ENCODE results near the gene SCAPER.

SCAPER gene

DNA sequence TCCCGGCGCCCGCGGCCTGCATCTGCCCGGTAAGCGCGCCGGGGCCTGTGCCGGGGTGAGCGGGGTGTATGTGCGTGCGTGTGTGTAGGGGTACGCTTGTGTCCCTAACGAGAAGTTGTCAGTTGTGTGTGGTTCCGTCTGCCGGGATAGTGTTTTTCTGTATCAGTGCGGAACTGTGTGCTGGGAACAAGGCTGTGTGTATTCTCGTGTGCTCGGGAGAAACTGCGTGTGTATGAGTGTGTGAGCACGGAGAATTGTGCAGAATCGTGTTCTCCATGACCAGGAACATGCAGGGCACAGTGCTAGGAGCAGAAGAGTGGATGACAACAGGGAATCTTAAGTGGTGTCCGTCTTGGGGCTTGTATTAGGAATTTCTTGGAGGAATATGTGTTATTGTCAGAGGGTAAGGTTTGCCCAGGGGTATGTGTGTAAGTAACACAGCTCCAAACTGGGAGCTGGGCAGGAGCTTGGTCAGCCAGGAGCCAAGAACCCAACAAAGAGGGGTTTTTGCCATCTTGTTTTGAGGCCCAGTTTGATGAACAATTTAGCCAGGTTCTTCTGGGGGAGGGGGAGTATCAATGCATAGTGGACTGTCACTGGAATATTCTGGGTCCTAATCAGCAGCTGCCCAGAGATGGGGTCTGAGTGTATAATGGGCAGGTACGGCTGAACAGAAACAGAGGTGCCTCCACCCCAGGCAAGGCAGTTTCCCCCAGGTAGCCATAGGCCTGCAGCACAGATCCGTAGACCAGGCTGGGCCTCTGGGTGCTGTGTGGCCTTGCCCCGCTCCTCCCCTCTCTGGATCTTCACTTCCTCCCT lies 566.4 kb downstream of the SCAPER start:
- no peaks in the 10 kb centered on the region for H3K27me3 ChIP-seq (ENCODE audit: insufficient read depth, poor library complexity, severe bottlenecking)
- DNase-seq (ENCODE audit: low read depth in 1 of 2, low spot score in 1 of 2), result peak; percentile 32 to 84
- peak; percentile 97 for TF ChIP-seq SPI1 (IDR thresholded peaks at IDR 0.05; ENCODE audit: borderline replicate concordance, low read depth)
- TF ChIP-seq, protein P1, sequence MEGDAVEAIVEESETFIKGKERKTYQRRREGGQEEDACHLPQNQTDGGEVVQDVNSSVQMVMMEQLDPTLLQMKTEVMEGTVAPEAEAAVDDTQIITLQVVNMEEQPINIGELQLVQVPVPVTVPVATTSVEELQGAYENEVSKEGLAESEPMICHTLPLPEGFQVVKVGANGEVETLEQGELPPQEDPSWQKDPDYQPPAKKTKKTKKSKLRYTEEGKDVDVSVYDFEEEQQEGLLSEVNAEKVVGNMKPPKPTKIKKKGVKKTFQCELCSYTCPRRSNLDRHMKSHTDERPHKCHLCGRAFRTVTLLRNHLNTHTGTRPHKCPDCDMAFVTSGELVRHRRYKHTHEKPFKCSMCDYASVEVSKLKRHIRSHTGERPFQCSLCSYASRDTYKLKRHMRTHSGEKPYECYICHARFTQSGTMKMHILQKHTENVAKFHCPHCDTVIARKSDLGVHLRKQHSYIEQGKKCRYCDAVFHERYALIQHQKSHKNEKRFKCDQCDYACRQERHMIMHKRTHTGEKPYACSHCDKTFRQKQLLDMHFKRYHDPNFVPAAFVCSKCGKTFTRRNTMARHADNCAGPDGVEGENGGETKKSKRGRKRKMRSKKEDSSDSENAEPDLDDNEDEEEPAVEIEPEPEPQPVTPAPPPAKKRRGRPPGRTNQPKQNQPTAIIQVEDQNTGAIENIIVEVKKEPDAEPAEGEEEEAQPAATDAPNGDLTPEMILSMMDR (IDR thresholded peaks at IDR 0.05; ENCODE audit: insufficient read depth, low read length), result no peak
- peak overlapping the region; percentile 66 for H3K4me3 ChIP-seq (replicated peaks; ENCODE audit: insufficient read depth, low read length)
- peak overlapping the region; percentile 90 for H3K27ac ChIP-seq (replicated peaks)

DNA sequence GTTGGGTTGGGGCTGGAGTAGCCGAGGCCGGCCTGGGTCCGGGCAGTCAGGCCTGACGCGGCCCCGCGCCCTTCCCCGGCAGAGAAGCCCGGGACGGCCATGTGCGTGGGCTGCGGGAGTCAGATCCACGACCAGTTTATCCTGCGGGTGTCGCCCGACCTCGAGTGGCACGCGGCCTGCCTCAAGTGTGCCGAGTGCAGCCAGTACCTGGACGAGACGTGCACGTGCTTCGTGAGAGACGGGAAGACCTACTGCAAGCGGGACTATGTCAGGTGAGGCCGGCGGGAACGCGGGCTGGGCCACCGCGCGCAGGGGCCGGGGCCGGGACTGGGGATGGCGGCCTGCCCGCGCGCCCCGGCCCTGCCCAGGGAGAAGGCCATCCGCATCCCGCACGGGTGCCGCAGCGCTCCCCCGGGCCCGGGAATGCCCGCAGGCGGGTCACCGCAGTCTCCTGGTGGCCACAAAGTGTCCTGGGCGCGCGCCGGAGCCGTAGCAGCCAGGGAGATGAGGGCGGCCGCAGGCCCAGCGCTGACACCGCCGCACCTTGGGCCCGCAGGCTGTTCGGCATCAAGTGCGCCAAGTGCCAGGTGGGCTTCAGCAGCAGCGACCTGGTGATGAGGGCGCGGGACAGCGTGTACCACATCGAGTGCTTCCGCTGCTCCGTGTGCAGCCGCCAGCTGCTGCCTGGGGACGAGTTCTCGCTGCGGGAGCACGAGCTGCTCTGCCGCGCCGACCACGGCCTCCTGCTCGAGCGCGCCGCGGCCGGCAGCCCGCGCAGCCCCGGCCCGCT lies 567.2 kb downstream of the SCAPER start:
- Histone ChIP-seq H3K27me3 (ENCODE audit: insufficient read depth, poor library complexity, severe bottlenecking) (no peaks in the 10 kb centered on the region), H3K4me3 (replicated peaks; ENCODE audit: insufficient read depth, low read length) (peak overlapping the region; percentile 66), H3K27ac (replicated peaks) (peak overlapping the region; percentile 90)
- peak; percentile 47 to 64 for DNase-seq (ENCODE audit: low read depth in 1 of 2, low spot score in 1 of 2)
- TF ChIP-seq, protein P2, sequence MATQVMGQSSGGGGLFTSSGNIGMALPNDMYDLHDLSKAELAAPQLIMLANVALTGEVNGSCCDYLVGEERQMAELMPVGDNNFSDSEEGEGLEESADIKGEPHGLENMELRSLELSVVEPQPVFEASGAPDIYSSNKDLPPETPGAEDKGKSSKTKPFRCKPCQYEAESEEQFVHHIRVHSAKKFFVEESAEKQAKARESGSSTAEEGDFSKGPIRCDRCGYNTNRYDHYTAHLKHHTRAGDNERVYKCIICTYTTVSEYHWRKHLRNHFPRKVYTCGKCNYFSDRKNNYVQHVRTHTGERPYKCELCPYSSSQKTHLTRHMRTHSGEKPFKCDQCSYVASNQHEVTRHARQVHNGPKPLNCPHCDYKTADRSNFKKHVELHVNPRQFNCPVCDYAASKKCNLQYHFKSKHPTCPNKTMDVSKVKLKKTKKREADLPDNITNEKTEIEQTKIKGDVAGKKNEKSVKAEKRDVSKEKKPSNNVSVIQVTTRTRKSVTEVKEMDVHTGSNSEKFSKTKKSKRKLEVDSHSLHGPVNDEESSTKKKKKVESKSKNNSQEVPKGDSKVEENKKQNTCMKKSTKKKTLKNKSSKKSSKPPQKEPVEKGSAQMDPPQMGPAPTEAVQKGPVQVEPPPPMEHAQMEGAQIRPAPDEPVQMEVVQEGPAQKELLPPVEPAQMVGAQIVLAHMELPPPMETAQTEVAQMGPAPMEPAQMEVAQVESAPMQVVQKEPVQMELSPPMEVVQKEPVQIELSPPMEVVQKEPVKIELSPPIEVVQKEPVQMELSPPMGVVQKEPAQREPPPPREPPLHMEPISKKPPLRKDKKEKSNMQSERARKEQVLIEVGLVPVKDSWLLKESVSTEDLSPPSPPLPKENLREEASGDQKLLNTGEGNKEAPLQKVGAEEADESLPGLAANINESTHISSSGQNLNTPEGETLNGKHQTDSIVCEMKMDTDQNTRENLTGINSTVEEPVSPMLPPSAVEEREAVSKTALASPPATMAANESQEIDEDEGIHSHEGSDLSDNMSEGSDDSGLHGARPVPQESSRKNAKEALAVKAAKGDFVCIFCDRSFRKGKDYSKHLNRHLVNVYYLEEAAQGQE (IDR thresholded peaks at IDR 0.05; ENCODE audit: insufficient replicate concordance, low read depth), result no peak
- TF ChIP-seq GABPA (IDR thresholded peaks at IDR 0.05; ENCODE audit: low read depth), result no peak
- TF ChIP-seq SPI1 (IDR thresholded peaks at IDR 0.05; ENCODE audit: borderline replicate concordance, low read depth), result no peak
- TF ChIP-seq, protein P1 (IDR thresholded peaks at IDR 0.05; ENCODE audit: insufficient read depth, low read length), result no peak
- no peak for TF ChIP-seq POLR2AphosphoS5 (IDR thresholded peaks at IDR 0.05; ENCODE audit: low read depth)

DNA sequence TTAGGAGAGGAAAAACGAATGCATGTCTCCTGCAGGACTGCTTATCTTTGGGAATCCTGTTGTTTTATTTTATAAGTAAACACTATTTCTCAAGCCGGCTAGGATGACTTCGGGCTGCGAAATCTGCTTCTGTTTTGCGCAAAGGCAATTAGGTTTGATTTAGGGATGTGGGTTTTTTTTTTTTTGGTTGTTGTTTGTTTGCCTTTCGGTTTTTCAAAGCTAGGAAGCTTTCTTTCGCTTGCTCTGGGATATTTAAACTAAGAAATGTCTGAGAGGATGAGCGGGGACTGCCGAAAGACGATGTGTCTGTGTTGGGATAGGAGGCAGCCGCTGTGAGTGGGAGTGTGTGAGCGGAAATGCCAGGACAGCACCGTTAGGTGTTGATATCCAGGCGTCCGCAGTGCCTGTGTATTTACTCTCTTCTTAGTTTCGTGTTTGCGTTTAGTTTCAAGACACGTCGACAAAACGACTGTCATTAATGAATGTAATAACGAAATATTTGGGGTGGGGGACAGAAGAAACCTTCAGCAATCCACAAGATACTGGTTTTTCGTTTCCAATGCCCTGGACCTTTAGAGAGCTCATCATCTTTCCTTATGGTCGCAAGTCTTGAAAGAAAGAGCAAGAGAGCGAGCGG lies 568.0 kb downstream of the SCAPER start:
- Histone ChIP-seq H3K27ac (replicated peaks) (peak overlapping the region; percentile 90), H3K4me3 (replicated peaks; ENCODE audit: insufficient read depth, low read length) (peak overlapping the region; percentile 66), H3K27me3 (ENCODE audit: insufficient read depth, poor library complexity, severe bottlenecking) (no peaks in the 10 kb centered on the region)
- DNase-seq (ENCODE audit: low read depth in 1 of 2, low spot score in 1 of 2), result peak in 1 of 2 experiments; percentile 65
- TF ChIP-seq, protein P1 (IDR thresholded peaks at IDR 0.05; ENCODE audit: insufficient read depth, low read length), result no peak

DNA sequence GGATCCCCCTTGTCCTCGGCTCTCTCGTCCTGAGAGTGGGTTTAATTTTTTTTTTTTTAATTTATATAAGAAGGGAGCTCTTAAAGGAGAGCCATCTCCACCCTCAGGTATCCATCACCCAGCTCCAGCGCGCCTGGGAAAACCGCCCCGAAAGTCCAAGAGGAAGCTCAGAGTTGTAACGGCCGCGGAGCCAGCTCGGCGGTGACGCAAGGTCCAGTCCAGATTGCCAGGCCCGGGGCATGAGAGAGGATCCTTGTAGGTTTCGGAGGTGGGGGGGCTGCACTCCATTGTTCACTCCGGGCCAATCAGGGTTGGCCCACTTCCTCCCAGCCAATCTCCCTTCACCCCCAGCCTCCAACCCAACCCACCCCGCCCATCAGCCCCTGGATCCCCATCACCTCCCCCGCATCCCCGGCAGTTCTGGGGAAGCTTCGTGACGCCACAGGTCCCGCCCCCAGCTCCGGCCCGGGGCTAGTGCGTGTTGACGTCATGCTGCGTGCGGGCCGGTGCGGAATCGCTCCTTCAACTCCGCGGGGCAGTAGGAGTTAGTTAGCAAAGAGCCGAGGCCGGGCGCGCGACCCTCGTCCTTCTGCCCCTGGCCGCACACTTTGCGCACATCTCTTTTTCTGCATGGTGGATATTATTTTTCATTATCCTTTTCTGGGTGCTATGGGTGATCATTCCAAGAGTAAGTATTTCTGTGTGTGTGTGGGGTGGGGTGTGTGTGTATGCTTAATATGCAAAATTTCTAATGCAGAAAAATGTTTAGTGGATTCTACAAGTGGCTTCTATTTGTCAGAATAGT lies 568.7 kb downstream of the SCAPER start, which contains the start of gene ISL2:
Gene ISL2 (plus strand): TSS at position 520 of the 805 bp plus-strand sequence. CDS start 111 bp downstream, at position 631.
- peak; percentile 67 for TF ChIP-seq SPI1 (IDR thresholded peaks at IDR 0.05; ENCODE audit: borderline replicate concordance, low read depth)
- no peak for TF ChIP-seq GABPA (IDR thresholded peaks at IDR 0.05; ENCODE audit: low read depth)
- TF ChIP-seq, protein P2 (IDR thresholded peaks at IDR 0.05; ENCODE audit: insufficient replicate concordance, low read depth), result no peak
- peak; percentile 36; the same call in 1 of the 2 replicates for TF ChIP-seq POLR2AphosphoS5 (IDR thresholded peaks at IDR 0.05; ENCODE audit: low read depth)
- TF ChIP-seq, protein P1 (IDR thresholded peaks at IDR 0.05; ENCODE audit: insufficient read depth, low read length), result no peak
- peak within 1 kb of the TSS; percentile 66 for H3K4me3 ChIP-seq (replicated peaks; ENCODE audit: insufficient read depth, low read length)
- no peaks in the 10 kb centered on the region for H3K27me3 ChIP-seq (ENCODE audit: insufficient read depth, poor library complexity, severe bottlenecking)
- H3K27ac ChIP-seq (replicated peaks), result peak within 1 kb of the TSS; percentile 90
- peak; percentile 95 to 97 for DNase-seq (ENCODE audit: low read depth in 1 of 2, low spot score in 1 of 2)

Data from HL-60 (cell line).